ENCODE data around the gene BRCA2. TPM values are rescaled to one million over a fixed set of nuclear protein-coding genes. Genes with fewer than 3 reads are reported as not detected.

Gene BRCA2
- total RNA-seq, 1 experiment from 2014 or later: 13.8 TPM

DNA sequence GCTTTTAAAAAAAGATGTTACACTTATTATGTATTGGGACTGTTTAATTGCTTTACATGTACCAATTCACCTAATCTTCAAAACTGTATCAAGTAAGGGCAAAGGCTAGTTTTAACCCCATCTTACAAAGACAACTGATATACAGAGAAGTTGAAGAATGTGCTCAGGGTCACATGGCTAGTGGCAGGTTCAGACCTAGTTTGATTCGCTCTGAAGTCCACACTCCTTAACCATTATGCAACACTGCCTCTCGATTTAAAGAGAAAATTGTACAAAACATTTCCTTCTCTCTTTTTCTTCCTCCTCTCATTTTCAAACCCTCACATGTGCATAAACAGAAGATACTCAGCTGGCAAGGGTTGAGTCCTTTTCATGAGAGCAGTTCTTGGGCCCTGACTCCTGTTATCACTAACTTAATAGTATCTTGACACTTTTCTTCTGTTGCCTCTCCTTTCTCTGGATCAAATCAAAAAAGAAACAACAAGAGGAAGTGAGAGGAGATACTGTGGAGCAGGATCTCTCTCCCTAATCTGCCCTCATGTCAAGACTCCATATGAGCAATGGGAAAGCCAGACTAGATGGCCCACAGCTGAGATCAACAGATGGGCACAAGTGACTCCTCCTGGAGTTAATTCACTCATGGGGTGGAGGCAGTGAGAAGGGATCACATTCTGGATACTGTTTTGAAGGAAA, 131.6 kb downstream of the BRCA2 start:
- Histone ChIP-seq H3K4me3 (ENCODE audit: insufficient read depth, low read depth, low read length) (no peak overlapping the region), H3K27me3 (ENCODE audit: control insufficient read depth, insufficient read depth, low read length) (no peaks in the 10 kb centered on the region), H3K36me3 (replicated peaks; ENCODE audit: control insufficient read depth, insufficient read depth, low read length) (no peaks in the 10 kb centered on the region)
- no peak for DNase-seq

DNA sequence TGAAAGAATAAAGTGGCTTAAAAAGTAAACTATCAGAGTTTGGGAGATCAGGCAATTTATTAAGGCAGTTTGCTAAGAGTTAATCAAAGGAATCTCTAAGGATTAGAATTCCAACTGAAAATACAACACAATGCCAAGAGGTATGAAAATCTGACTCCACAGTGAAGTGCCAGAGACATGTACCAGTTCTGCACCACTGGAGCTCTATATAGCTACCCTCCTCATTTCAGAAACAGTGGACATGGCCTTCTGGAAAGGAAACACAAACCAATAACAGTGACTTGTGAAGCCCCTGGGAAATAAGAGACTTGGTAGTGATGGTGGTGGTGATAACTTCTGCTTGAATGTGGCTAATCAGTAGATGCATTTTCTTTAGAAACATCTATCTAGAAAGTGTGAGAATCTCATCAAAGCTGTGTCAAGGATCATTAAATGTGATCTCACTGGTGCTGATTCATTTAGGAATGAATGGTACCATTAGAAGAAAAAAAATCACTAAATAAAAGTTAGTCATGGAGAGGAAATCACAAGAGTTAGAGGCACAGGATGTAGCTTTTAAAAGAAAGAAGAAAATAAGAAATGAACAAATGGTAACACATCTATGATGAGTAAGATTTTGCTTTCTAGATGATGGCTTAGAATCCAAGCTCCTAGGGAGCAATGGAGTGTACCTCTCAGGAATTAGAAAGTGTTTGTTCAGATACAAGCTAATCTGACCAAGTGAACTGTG, 132.8 kb downstream of the BRCA2 start:
- H3K4me3 ChIP-seq (ENCODE audit: insufficient read depth, low read depth, low read length): no peak overlapping the region
- no peaks in the 10 kb centered on the region for H3K36me3 ChIP-seq (replicated peaks; ENCODE audit: control insufficient read depth, insufficient read depth, low read length)
- no peak for DNase-seq
- H3K27me3 ChIP-seq (ENCODE audit: control insufficient read depth, insufficient read depth, low read length): no peaks in the 10 kb centered on the region

DNA sequence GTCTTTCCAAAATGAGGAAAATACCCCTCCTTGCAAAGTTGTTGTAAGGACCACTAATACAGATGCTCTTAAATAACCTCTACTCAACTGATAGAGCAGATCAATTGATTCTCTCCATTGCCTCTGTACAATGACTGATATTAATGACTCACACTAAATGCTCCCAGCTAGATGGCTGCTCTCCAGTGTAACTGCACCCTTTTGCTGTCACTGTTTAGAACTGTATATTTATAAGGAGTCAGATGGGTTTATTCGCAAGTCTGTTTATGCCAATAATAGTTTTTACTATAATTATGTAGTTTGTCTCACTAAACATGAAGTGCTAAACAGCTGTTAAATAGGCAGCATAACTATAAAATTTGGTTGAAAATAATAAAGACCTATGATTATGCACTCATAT, 133.7 kb downstream of the BRCA2 start:
- H3K4me3 ChIP-seq (ENCODE audit: insufficient read depth, low read depth, low read length): no peak overlapping the region

More for the DNA sequence above, 133.7 kb downstream of the BRCA2 start:
- no peak for DNase-seq
- H3K36me3 ChIP-seq (replicated peaks; ENCODE audit: control insufficient read depth, insufficient read depth, low read length): no peaks in the 10 kb centered on the region
- no peaks in the 10 kb centered on the region for H3K27me3 ChIP-seq (ENCODE audit: control insufficient read depth, insufficient read depth, low read length)

Other genes with a start within 250 kb of the BRCA2 start
- 0.11 TPM in 1 of 2 replicates, not detected in the other for gene ZAR1L, start 145 bp upstream of the BRCA2 start, total RNA-seq (2014; rRNA removed; shearing (Covaris generic))
- 2.1 and 2.4 TPM in 2 replicates for gene N4BP2L1, start 112.6 kb downstream of the BRCA2 start, total RNA-seq (2014; rRNA removed; shearing (Covaris generic))
- 42.5 and 64.9 TPM in 2 replicates for gene N4BP2L2, start 223.3 kb downstream of the BRCA2 start, total RNA-seq (2014; rRNA removed; shearing (Covaris generic))

Data from H7 (cell line).